Neural cell (in vitro differentiated cells): Measurements from ENCODE around the gene UBE4A. TPM values are rescaled to one million over a fixed set of nuclear protein-coding genes. Genes with fewer than 3 reads are reported as not detected.

ENCODE experiments used
- H2AFZ ChIP-seq: fragments of 200-600, 300-800 bp; sonication (generic), shearing (Covaris generic); 2 replicates; pipeline ENCODE4 v1.6.0; 2014; ENCODE audit warnings: low read depth, mild to moderate bottlenecking, antibody characterized with exemption, low read length, moderate library complexity
- H3F3A ChIP-seq: fragments of 200-600 bp; shearing (Covaris generic); 2 replicates; pipeline ENCODE4 v1.6.1; 2016; ENCODE audit warnings: mild to moderate bottlenecking, moderate library complexity, mixed read lengths, antibody characterized with exemption, low read length; ENCODE audit not compliant: insufficient read depth, poor library complexity, severe bottlenecking
- H3K27ac ChIP-seq: fragments of 200-600, 300-800 bp; sonication (generic), shearing (Covaris generic); 2 replicates; pipeline ENCODE4 v1.5.1; 2014; ENCODE audit warnings: mild to moderate bottlenecking, low read length, moderate library complexity
- H3K27me3 ChIP-seq: fragments of 300-800, 200-600 bp; sonication (generic), shearing (Covaris generic); 2 replicates; pipeline ENCODE4 v1.6.0; 2014; ENCODE audit warnings: mild to moderate bottlenecking, low read depth, low read length, moderate library complexity; ENCODE audit not compliant: insufficient read depth
- H3K36me3 ChIP-seq: fragments of 300-800, 200-600 bp; sonication (generic), shearing (Covaris generic); 2 replicates; pipeline ENCODE4 v1.5.1; 2014; ENCODE audit warnings: mild to moderate bottlenecking, antibody characterized with exemption, low read length, moderate library complexity; ENCODE audit not compliant: insufficient read depth
- H3K4me2 ChIP-seq: fragments of 300-800, 200-600 bp; sonication (generic), shearing (Covaris generic); 2 replicates; pipeline ENCODE4 v1.6.0; 2014; ENCODE audit warnings: mild to moderate bottlenecking, low read length
- H3K4me3 ChIP-seq: fragments of 300-800, 200-600 bp; sonication (generic), shearing (Covaris generic); 2 replicates; pipeline ENCODE4 v1.5.1; 2014; ENCODE audit warnings: mild to moderate bottlenecking, low read length, moderate library complexity
- H3K79me2 ChIP-seq: fragments of 200-600 bp; shearing (Covaris generic); replicated peaks from 2 replicates; pipeline ENCODE4 v1.6.0; 2014; ENCODE audit warnings: mild to moderate bottlenecking, low read length, moderate library complexity; ENCODE audit not compliant: insufficient read depth
- H3K9ac ChIP-seq: fragments of 300-800, 200-600 bp; sonication (generic), shearing (Covaris generic); 2 replicates; pipeline ENCODE4 v1.6.1; 2016; ENCODE audit warnings: mild to moderate bottlenecking, low read length, mixed read lengths
- H3K9me2 ChIP-seq: fragments of 200-600 bp; shearing (Covaris generic); 2 replicates; pipeline ENCODE4 v1.6.1; 2016; ENCODE audit warnings: mild to moderate bottlenecking, low read length, mixed read lengths; ENCODE audit not compliant: insufficient read depth
- H3K9me3 ChIP-seq: fragments of 200-600, 300-800 bp; sonication (generic), shearing (Covaris generic); 2 replicates; pipeline ENCODE4 v1.6.1; 2016; ENCODE audit warnings: mild to moderate bottlenecking, mixed run types, low read length, moderate library complexity, mixed read lengths
- H4K20me1 ChIP-seq: fragments of 200-600 bp; shearing (Covaris generic); 2 replicates; pipeline ENCODE4 v1.6.1; 2016; ENCODE audit warnings: mild to moderate bottlenecking, mixed run types; ENCODE audit not compliant: insufficient read depth
- CTCF ChIP-seq: fragments of 450-650 bp; IDR thresholded peaks from 2 replicates; pipeline ENCODE4 v1.5.1; 2014; ENCODE audit warnings: antibody characterized with exemption, mild to moderate bottlenecking, moderate library complexity; ENCODE audit not compliant: poor library complexity, severe bottlenecking
- EP300 ChIP-seq: fragments of 450-650 bp; conservative IDR thresholded peaks from 2 replicates; pipeline ENCODE4 v1.6.1; 2014; ENCODE audit warnings: antibody characterized with exemption, mild to moderate bottlenecking, moderate library complexity; ENCODE audit not compliant: poor library complexity, severe bottlenecking
- EZH2 ChIP-seq: fragments of 200-600, 300-800 bp; shearing (Covaris generic), sonication (generic); IDR thresholded peaks from 2 replicates; pipeline ENCODE4 v1.6.1; 2014; ENCODE audit warnings: antibody characterized with exemption, low read length, borderline replicate concordance, mild to moderate bottlenecking; ENCODE audit not compliant: insufficient read depth, poor library complexity, severe bottlenecking
- MXI1 ChIP-seq: fragments of 450-650 bp; conservative IDR thresholded peaks from 2 replicates; pipeline ENCODE4 v1.6.1; 2014; ENCODE audit warnings: antibody characterized with exemption, mild to moderate bottlenecking; ENCODE audit not compliant: poor library complexity, severe bottlenecking
- POLR2AphosphoS5 ChIP-seq: IDR thresholded peaks from 2 replicates; pipeline ENCODE4 v1.6.1; 2012
- RAD21 ChIP-seq: fragments of 450-650 bp; conservative IDR thresholded peaks from 2 replicates; pipeline ENCODE4 v1.6.1; 2014; ENCODE audit warnings: antibody characterized with exemption, mild to moderate bottlenecking, moderate library complexity
- SMC3 ChIP-seq: fragments of 450-650 bp; conservative IDR thresholded peaks from 2 replicates; pipeline ENCODE4 v1.6.1; 2014; ENCODE audit warnings: antibody characterized with exemption, mild to moderate bottlenecking, moderate library complexity; ENCODE audit not compliant: poor library complexity
- TAF1 ChIP-seq: IDR thresholded peaks from 2 replicates; pipeline ENCODE4 v1.6.1; 2012; ENCODE audit warnings: low read depth
- polyA plus RNA-seq: library from polyadenylated mRNA; depleted of rRNA; stranded (reverse); fragments of >200 nt; gene quantifications from 2 replicates; pipeline ENCODE4 v1.2.3, GENCODE V29; 2014
- TF ChIP-seq, protein P1 (sequence below): IDR thresholded peaks from 2 replicates; pipeline ENCODE4 v1.6.1; 2012; ENCODE audit warnings: borderline replicate concordance

The UBE4A gene
- polyA plus RNA-seq, 1 donor from 2014 or later = 36.9 TPM

- Histone ChIP-seq H3K9me2 (no peaks in the 10 kb centered on the region), H4K20me1 (no peaks in the 10 kb centered on the region), H3K9me3 (no peaks in the 10 kb centered on the region), H3K4me3 (no peak overlapping the region), H3K4me2 (no peak overlapping the region), H3F3A (no peaks in the 10 kb centered on the region), H3K79me2 (no peaks in the 10 kb centered on the region), H3K27ac (no peak overlapping the region), H3K36me3 (no peaks in the 10 kb centered on the region), H2AFZ (no peak overlapping the region), H3K9ac (no peak overlapping the region), H3K27me3 (no peaks in the 10 kb centered on the region)
- TF ChIP-seq POLR2AphosphoS5 (no peak), SMC3 (no peak), CTCF (no peak), RAD21 (no peak), EP300 (no peak), TAF1 (no peak), MXI1 (no peak), EZH2 (no peak)
- TF ChIP-seq, protein P1, sequence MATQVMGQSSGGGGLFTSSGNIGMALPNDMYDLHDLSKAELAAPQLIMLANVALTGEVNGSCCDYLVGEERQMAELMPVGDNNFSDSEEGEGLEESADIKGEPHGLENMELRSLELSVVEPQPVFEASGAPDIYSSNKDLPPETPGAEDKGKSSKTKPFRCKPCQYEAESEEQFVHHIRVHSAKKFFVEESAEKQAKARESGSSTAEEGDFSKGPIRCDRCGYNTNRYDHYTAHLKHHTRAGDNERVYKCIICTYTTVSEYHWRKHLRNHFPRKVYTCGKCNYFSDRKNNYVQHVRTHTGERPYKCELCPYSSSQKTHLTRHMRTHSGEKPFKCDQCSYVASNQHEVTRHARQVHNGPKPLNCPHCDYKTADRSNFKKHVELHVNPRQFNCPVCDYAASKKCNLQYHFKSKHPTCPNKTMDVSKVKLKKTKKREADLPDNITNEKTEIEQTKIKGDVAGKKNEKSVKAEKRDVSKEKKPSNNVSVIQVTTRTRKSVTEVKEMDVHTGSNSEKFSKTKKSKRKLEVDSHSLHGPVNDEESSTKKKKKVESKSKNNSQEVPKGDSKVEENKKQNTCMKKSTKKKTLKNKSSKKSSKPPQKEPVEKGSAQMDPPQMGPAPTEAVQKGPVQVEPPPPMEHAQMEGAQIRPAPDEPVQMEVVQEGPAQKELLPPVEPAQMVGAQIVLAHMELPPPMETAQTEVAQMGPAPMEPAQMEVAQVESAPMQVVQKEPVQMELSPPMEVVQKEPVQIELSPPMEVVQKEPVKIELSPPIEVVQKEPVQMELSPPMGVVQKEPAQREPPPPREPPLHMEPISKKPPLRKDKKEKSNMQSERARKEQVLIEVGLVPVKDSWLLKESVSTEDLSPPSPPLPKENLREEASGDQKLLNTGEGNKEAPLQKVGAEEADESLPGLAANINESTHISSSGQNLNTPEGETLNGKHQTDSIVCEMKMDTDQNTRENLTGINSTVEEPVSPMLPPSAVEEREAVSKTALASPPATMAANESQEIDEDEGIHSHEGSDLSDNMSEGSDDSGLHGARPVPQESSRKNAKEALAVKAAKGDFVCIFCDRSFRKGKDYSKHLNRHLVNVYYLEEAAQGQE = no peak
Measured at GRCh38 chr11:118379497-118379896, 20.1 kb downstream of the UBE4A start.

DNA sequence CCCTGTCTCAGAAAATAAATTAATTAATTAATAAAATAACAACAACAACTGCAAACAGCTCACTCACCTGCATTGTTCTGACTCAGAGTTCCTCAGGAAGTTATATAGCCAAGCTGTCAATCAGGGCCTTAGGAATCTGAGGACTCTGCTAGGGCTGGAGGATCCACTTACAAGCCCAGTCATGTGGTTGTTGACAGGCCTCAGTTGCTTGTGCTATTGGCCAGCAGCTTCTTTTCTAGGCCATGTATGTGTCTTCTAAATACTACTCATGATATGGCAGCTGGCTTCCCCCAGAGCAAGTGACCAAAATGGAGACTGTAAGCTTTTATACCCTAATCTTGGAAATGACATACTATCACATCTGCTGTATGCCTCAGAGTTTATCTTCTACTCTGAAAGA, 21.2 kb downstream of the UBE4A start:
- no peak for TF ChIP-seq TAF1
- TF ChIP-seq CTCF = no peak
- TF ChIP-seq, protein P1 = no peak
- no peak for TF ChIP-seq POLR2AphosphoS5
- no peak for TF ChIP-seq EZH2
- TF ChIP-seq SMC3 = no peak
- no peak for TF ChIP-seq MXI1
- no peak for TF ChIP-seq EP300
- no peak for TF ChIP-seq RAD21
- Histone ChIP-seq H3K4me2 (no peak overlapping the region), H2AFZ (no peak overlapping the region), H3F3A (no peaks in the 10 kb centered on the region), H3K79me2 (no peaks in the 10 kb centered on the region), H3K36me3 (no peaks in the 10 kb centered on the region), H4K20me1 (no peaks in the 10 kb centered on the region), H3K27me3 (no peaks in the 10 kb centered on the region), H3K9me3 (no peaks in the 10 kb centered on the region), H3K9me2 (no peaks in the 10 kb centered on the region), H3K4me3 (no peak overlapping the region), H3K9ac (no peak overlapping the region), H3K27ac (no peak overlapping the region)
